Left ventricle myocardium inferior (tissue), 1 donor: Measurements from ENCODE around the gene ZNF488. TPM values are rescaled to one million over a fixed set of nuclear protein-coding genes. Genes with fewer than 3 reads are reported as not detected.
"Not testable (repeated sequence)": the region's sequence is repeated elsewhere in the genome, so short reads cannot be mapped to it uniquely, and the experiment has no call there.

Source experiments
- DNase-seq: peaks from one replicate; pipeline ENCODE4 v3.0.0-alpha.2; 2020
- H3K27ac ChIP-seq: fragments of 200-600 bp; replicated peaks from 2 replicates; pipeline ENCODE4 v1.8.0; 2021
- H3K27me3 ChIP-seq: fragments of 200-600 bp; 2 replicates; pipeline ENCODE4 v1.8.0; 2021; ENCODE audit warnings: low read depth
- H3K36me3 ChIP-seq: fragments of 200-600 bp; 2 replicates; pipeline ENCODE4 v1.8.0; 2021
- H3K4me1 ChIP-seq: fragments of 200-600 bp; 2 replicates; pipeline ENCODE4 v1.8.0; 2021
- H3K4me3 ChIP-seq: fragments of 200-600 bp; 2 replicates; pipeline ENCODE4 v1.8.0; 2021; ENCODE audit warnings: mild to moderate bottlenecking, moderate library complexity
- H3K9me3 ChIP-seq: fragments of 200-600 bp; replicated peaks from 2 replicates; pipeline ENCODE4 v1.8.0; 2021
- CTCF ChIP-seq: fragments of 200-600 bp; IDR thresholded peaks from 2 replicates; pipeline ENCODE4 v1.8.0; 2021; ENCODE audit warnings: antibody characterized with exemption, mild to moderate bottlenecking, borderline replicate concordance
- intact Hi-C: fragments of 100-400 bp; cut with micrococcal nuclease; formaldehyde crosslinking; loops from one replicate; pipeline ENCODE4 v1.11.0; 2022
- total RNA-seq: library from RNA; stranded (reverse); fragmentation: NEBNext Ultra II Directional; extraction: Animal tissue kit (Norgen Biotek cat#: 25700); gene quantifications from one replicate; pipeline ENCODE4 v1.2.1, GENCODE V29; 2021
- donor health status: DM: no; HTN: yes; CAD: no; lungs with severe emphysema.

The ZNF488 gene
- total RNA-seq, 1 donor from 2014 or later, result 0.05 TPM

DNA sequence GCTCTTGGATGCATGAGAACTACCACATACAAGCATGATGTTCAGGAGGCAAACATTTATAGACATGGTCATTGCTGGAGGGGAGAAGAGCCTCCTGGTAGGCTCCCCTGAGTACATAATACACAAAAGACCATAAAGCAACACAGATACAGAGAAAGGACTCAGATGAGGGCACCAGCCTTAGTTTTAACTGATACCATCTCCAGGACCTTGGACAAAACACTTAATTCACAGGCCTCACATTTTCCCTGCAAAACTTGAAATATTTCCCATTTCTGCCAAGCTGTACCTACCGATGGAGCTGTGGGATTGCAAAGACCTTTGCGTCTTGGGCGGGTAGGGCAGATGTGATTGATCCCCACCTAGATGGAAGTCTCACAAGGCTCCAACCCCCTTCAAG lies 16.7 kb upstream of the ZNF488 start:
- H3K9me3 ChIP-seq, result peaks cover 6% of the 10 kb centered on the region
- no peak for TF ChIP-seq CTCF
- H3K27ac ChIP-seq, result no peak overlapping the region
- no peak for DNase-seq
- no peaks in the 10 kb centered on the region for H3K36me3 ChIP-seq
- H3K27me3 ChIP-seq, result peaks cover 14% of the 10 kb centered on the region
- no peak overlapping the region for H3K4me3 ChIP-seq
- H3K4me1 ChIP-seq, result peaks cover 20% of the 10 kb centered on the region
- intact Hi-C loops, result no loop called here

DNA sequence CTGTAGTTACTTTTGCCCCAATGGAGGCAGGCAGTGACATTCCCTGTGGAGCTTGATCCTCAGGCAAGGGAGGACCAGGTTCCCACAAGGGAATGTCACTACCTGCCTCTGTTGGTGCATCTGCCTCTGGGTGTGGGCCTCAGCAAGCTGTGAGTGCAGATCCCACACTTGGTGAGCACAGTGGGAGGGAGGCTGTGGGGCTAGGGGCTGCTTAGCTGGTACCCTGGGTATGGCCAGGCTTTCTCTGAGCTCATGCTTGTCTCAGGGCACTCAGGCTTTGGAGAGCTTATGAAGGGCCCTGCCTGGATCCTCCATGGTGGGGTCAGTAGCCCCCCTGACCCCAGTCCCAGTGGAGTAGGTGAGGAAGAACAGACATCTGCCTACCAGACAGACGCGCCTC lies 16.2 kb upstream of the ZNF488 start:
- no peaks in the 10 kb centered on the region for H3K36me3 ChIP-seq
- peaks cover 20% of the 10 kb centered on the region for H3K4me1 ChIP-seq
- H3K4me3 ChIP-seq, result no peak overlapping the region
- no peak overlapping the region for H3K27ac ChIP-seq
- no peak for TF ChIP-seq CTCF
- intact Hi-C loops, result no loop called here
- peaks cover 14% of the 10 kb centered on the region for H3K27me3 ChIP-seq
- H3K9me3 ChIP-seq, result peaks cover 6% of the 10 kb centered on the region
- no peak for DNase-seq

DNA sequence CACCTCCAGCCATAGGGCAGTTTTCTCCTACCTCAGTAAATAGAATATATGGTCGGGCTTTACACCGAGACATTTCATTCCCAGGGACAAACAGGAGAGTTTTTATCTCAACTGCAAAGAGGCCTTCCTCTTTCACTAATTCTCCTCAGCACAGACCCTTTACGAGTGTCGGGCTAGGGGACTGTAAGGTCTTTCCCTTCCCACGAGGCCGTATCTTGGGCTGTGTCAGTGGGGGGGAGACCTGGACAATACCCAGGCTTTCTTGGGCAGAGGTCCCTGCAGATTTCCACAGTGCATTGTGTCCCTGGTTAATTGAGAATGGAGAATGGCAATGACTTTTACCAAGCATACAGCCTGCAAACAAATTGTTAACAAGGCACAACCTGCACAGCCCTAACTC lies 13.2 kb upstream of the ZNF488 start:
- no peak for TF ChIP-seq CTCF
- H3K9me3 ChIP-seq, result peaks cover 6% of the 10 kb centered on the region
- H3K4me3 ChIP-seq, result no peak overlapping the region
- no peak for DNase-seq
- H3K27me3 ChIP-seq, result peaks cover 14% of the 10 kb centered on the region
- peaks cover 3% of the 10 kb centered on the region for H3K4me1 ChIP-seq
- intact Hi-C loops, result no loop called here
- no peaks in the 10 kb centered on the region for H3K36me3 ChIP-seq
- no peak overlapping the region for H3K27ac ChIP-seq

GRCh38 chr10:47396311-47396717 lies 12.2 kb upstream of the ZNF488 start:
- no peak for TF ChIP-seq CTCF
- no peak for DNase-seq
- H3K9me3 ChIP-seq, result peaks cover 6% of the 10 kb centered on the region
- no peak overlapping the region for H3K4me3 ChIP-seq
- no peaks in the 10 kb centered on the region for H3K4me1 ChIP-seq
- intact Hi-C loops, result no loop called here
- H3K27ac ChIP-seq, result no peak overlapping the region
- peaks cover 14% of the 10 kb centered on the region for H3K27me3 ChIP-seq
- no peaks in the 10 kb centered on the region for H3K36me3 ChIP-seq

DNA sequence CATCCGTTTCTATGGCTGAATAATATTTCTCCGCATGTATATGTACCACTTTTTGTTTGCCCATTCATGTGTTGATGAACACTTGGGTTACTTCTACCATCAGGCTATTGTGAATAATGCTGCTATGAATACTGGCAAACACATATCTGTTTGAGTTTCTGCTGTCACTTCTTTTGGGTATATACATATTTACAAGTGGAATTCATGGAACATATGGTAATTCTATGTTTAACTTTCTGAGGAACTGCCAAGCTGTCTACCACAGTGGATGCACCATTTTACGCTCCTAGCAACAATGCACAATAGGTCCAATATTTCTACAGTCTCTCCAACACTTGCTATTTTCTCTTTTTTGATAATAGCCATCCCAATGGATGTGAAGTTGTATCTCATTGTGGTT lies 5.5 kb upstream of the ZNF488 start:
- Histone ChIP-seq H3K36me3 (no peaks in the 10 kb centered on the region), H3K27ac (no peak overlapping the region), H3K4me1 (peaks cover 3% of the 10 kb centered on the region), H3K27me3 (no peaks in the 10 kb centered on the region), H3K9me3 (no peaks in the 10 kb centered on the region), H3K4me3 (no peak overlapping the region)
- no peak for DNase-seq
- intact Hi-C loops, result no loop called here
- no peak for TF ChIP-seq CTCF

DNA sequence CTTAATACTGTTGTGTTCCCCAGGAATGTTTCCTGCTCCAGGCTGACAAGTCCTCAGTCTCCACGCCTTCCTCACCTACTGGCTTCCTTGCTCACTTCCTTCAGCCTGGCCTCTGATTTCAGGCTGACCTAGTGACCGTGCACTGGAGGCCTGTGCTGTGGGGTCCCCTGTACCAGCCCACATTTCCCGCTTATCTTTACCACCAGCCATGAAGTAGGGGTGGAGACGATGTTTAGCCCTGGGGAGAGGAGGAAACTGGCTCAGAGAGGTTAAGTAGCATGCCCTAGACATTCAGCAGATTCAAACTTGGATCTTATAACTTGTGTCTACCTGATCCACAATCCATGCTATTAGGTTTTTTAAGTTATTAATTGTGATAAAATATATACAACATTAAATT lies 4.8 kb upstream of the ZNF488 start:
- intact Hi-C loops, result no loop called here
- DNase-seq, result no peak
- no peak overlapping the region for H3K4me3 ChIP-seq

DNA sequence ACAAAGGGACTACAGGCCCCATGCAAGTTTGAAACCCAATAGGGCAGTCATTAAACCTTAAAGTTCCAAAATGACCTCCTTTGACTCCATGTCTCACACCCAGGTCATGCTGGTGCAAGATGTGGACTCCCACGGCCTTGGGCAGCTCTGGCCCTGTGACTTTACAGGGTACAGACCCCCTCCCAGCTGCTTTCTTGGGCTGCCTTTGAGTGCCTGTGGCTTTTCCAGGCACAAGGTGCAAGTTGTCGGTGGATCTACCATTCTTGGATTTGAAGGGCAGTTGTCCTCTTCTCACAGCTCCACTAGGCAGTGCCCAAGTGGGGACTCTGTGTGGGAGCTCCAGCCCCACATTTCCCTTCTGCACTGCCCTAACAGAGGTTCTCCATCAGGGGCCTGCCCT lies 2.0 kb upstream of the ZNF488 start:
- H3K36me3 ChIP-seq, DNase-seq, H3K9me3 ChIP-seq, intact Hi-C loops, H3K27ac ChIP-seq, H3K4me3 ChIP-seq: not testable (repeated sequence)
- Histone ChIP-seq H3K27me3 (peaks cover 19% of the 10 kb centered on the region), H3K4me1 (peaks cover 13% of the 10 kb centered on the region)

More for the DNA sequence above, 4.8 kb upstream of the ZNF488 start:
- H3K27ac ChIP-seq, result no peak overlapping the region
- no peaks in the 10 kb centered on the region for H3K36me3 ChIP-seq
- H3K27me3 ChIP-seq, result no peaks in the 10 kb centered on the region
- peaks cover 11% of the 10 kb centered on the region for H3K4me1 ChIP-seq
- no peaks in the 10 kb centered on the region for H3K9me3 ChIP-seq
- TF ChIP-seq CTCF, result no peak
